Neural cell (in vitro differentiated cells): ENCODE measurements around the gene GLB1L.

Experiments used
- EP300 ChIP-seq: fragments of 450-650 bp; conservative IDR thresholded peaks from 2 replicates; pipeline ENCODE4 v1.6.1; 2014; ENCODE audit warnings: antibody characterized with exemption, mild to moderate bottlenecking, moderate library complexity; ENCODE audit not compliant: poor library complexity, severe bottlenecking
- EZH2 ChIP-seq: fragments of 200-600, 300-800 bp; shearing (Covaris generic), sonication (generic); IDR thresholded peaks from 2 replicates; pipeline ENCODE4 v1.6.1; 2014; ENCODE audit warnings: antibody characterized with exemption, low read length, borderline replicate concordance, mild to moderate bottlenecking; ENCODE audit not compliant: insufficient read depth, poor library complexity, severe bottlenecking
- POLR2AphosphoS5 ChIP-seq: IDR thresholded peaks from 2 replicates; pipeline ENCODE4 v1.6.1; 2012
- SMC3 ChIP-seq: fragments of 450-650 bp; conservative IDR thresholded peaks from 2 replicates; pipeline ENCODE4 v1.6.1; 2014; ENCODE audit warnings: antibody characterized with exemption, mild to moderate bottlenecking, moderate library complexity; ENCODE audit not compliant: poor library complexity
- TAF1 ChIP-seq: IDR thresholded peaks from 2 replicates; pipeline ENCODE4 v1.6.1; 2012; ENCODE audit warnings: low read depth
- TF ChIP-seq, protein P1 (sequence below): fragments of 450-650 bp; IDR thresholded peaks from 2 replicates; pipeline ENCODE4 v1.5.1; 2014; ENCODE audit warnings: antibody characterized with exemption, mild to moderate bottlenecking, moderate library complexity; ENCODE audit not compliant: poor library complexity, severe bottlenecking
- TF ChIP-seq, protein P2 (sequence below): IDR thresholded peaks from 2 replicates; pipeline ENCODE4 v1.6.1; 2012; ENCODE audit warnings: borderline replicate concordance

DNA sequence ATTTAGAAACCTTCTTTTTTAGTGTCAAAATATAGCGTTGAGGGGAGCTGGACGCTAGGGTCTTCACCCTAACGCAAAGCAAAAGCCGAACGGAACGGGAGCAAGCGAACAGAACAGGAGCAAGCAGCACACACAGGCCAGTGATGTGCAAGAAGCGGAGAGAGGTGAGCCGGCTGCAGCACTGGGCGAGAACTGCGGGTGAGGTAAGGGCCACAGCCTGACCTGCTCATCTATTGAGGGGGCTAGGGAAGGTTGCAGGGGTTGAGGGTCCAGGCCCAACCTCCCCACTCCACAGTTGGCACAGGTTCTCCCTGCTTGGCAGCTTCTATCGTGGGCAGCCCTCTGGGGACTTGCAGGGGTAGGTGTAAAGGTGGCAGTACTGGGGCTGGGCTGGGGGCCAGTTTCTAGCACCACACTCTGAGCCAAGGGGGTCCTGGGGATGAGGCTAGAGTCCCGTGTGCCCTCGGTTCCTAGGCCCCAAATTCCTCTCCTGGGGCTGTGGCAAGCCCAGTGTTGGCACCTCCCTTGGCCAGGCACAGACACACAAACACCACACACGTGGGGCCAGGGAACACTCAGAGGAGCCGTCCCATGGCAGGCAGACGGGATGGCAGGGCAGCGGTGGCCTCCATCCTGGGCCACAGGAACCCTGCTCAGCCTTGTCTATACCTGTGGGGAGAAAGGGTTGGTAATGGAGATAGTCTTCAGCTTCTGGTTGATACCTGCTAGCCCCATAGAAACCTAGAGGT, 25.3 kb downstream of the GLB1L start:
- TF ChIP-seq, protein P1, sequence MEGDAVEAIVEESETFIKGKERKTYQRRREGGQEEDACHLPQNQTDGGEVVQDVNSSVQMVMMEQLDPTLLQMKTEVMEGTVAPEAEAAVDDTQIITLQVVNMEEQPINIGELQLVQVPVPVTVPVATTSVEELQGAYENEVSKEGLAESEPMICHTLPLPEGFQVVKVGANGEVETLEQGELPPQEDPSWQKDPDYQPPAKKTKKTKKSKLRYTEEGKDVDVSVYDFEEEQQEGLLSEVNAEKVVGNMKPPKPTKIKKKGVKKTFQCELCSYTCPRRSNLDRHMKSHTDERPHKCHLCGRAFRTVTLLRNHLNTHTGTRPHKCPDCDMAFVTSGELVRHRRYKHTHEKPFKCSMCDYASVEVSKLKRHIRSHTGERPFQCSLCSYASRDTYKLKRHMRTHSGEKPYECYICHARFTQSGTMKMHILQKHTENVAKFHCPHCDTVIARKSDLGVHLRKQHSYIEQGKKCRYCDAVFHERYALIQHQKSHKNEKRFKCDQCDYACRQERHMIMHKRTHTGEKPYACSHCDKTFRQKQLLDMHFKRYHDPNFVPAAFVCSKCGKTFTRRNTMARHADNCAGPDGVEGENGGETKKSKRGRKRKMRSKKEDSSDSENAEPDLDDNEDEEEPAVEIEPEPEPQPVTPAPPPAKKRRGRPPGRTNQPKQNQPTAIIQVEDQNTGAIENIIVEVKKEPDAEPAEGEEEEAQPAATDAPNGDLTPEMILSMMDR, result no peak
- TF ChIP-seq EP300, result no peak
- TF ChIP-seq SMC3, result no peak
- no peak for TF ChIP-seq EZH2
- TF ChIP-seq POLR2AphosphoS5, result no peak
- TF ChIP-seq, protein P2, sequence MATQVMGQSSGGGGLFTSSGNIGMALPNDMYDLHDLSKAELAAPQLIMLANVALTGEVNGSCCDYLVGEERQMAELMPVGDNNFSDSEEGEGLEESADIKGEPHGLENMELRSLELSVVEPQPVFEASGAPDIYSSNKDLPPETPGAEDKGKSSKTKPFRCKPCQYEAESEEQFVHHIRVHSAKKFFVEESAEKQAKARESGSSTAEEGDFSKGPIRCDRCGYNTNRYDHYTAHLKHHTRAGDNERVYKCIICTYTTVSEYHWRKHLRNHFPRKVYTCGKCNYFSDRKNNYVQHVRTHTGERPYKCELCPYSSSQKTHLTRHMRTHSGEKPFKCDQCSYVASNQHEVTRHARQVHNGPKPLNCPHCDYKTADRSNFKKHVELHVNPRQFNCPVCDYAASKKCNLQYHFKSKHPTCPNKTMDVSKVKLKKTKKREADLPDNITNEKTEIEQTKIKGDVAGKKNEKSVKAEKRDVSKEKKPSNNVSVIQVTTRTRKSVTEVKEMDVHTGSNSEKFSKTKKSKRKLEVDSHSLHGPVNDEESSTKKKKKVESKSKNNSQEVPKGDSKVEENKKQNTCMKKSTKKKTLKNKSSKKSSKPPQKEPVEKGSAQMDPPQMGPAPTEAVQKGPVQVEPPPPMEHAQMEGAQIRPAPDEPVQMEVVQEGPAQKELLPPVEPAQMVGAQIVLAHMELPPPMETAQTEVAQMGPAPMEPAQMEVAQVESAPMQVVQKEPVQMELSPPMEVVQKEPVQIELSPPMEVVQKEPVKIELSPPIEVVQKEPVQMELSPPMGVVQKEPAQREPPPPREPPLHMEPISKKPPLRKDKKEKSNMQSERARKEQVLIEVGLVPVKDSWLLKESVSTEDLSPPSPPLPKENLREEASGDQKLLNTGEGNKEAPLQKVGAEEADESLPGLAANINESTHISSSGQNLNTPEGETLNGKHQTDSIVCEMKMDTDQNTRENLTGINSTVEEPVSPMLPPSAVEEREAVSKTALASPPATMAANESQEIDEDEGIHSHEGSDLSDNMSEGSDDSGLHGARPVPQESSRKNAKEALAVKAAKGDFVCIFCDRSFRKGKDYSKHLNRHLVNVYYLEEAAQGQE, result no peak
- no peak for TF ChIP-seq TAF1
